Stimulated activated CD8-positive, alpha-beta memory T cell treated with anti-CD3 and anti-CD28 coated beads, Interleukin-4, amount 100 ng/mL, for 24 hours (primary cell): ENCODE measurements around the gene AMBN.
A peak's percentile ranks its signal among the peaks of the same experiment; 100 is the strongest.

ENCODE experiments used
- DNase-seq: peaks from one replicate; pipeline ENCODE4 v3.0.0-alpha.2; 2020; ENCODE audit warnings: low read depth

Gene AMBN, protein sequence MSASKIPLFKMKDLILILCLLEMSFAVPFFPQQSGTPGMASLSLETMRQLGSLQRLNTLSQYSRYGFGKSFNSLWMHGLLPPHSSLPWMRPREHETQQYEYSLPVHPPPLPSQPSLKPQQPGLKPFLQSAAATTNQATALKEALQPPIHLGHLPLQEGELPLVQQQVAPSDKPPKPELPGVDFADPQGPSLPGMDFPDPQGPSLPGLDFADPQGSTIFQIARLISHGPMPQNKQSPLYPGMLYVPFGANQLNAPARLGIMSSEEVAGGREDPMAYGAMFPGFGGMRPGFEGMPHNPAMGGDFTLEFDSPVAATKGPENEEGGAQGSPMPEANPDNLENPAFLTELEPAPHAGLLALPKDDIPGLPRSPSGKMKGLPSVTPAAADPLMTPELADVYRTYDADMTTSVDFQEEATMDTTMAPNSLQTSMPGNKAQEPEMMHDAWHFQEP

DNA sequence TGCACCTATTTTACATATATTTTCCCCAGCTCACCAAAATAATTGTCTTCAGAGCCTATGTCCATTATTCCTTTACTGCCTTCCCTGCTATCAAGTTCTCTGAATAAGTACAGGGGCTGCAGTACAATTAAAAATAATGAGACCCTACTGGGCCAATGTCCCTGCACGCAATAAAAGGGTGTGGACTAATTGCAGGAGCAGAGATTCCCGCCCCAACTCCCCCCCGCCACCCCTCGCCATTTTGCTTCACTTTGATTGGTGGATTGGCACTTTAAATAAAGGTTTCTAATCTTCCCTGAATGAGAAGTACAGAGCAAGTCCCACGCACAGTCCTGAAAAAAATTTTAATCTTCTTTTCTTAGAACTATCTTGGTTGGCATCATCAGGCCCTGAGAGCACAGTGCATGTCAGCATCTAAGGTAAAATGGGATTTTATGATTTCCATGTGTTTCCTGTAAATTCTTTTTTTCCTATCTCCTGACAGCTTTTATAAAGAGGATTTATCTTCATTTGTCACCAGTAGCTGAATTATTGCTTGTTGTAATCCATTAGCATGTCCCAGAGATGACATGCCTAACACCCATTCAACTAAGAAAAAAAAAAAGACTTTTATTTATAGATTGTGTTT lies at the start of gene AMBN:
Gene AMBN, plus strand, starts transcription at position 302 of the 628 bp plus-strand sequence. Its CDS starts 103 bp downstream, at position 405.
- no peak for DNase-seq

GRCh38 chr4:70544279-70544868 lies 47.7 kb upstream of the AMBN start:
- no peak for DNase-seq

GRCh38 chr4:70556856-70557255 lies 35.2 kb upstream of the AMBN start:
- DNase-seq: no peak

- DNase-seq: peak; percentile 3
Measured at GRCh38 chr4:70559211-70559830, 32.7 kb upstream of the AMBN start.

GRCh38 chr4:70559924-70560323 lies 32.1 kb upstream of the AMBN start:
- no peak for DNase-seq

GRCh38 chr4:70564033-70564432 lies 28.0 kb upstream of the AMBN start:
- no peak for DNase-seq

DNA sequence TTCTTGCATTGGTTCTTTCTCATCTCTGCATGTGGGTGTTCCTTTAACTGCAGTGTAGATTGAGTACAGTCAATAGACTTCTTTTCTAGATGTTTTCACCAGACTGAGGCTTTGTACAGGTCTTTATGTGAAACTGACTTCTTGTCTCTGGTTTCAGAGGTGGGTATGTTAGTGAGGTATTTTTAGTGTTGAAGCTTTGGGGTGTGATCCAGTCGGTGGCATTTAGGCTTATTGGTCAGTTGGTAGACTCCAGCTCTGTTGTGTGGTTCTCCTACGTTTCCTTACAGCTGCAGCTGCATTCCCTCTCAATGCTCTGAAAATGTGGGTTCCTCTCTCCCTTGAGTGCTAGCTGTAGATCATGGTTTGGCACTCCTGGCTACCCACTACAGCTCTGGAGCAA lies 21.3 kb upstream of the AMBN start:
- no peak for DNase-seq

DNA sequence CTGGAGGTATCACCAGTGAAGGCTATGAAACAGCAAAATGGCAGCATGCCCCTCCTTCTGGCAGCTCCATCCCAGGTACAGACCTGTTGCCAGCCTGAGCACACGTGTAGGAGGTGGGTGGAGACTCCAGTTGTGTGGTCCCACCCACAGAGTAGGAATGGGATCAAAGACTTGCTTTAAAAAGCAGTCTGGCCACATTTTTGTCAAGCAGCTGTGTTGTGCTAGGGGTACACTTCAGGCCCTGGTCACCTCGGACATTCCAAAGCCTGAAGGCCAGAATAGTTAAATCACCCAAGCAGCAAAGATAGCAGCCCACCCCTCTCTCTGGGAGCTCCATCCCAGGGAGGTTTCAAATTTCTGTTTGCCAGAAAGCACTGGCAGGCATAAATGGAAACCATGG lies 20.3 kb upstream of the AMBN start:
- no peak for DNase-seq

DNA sequence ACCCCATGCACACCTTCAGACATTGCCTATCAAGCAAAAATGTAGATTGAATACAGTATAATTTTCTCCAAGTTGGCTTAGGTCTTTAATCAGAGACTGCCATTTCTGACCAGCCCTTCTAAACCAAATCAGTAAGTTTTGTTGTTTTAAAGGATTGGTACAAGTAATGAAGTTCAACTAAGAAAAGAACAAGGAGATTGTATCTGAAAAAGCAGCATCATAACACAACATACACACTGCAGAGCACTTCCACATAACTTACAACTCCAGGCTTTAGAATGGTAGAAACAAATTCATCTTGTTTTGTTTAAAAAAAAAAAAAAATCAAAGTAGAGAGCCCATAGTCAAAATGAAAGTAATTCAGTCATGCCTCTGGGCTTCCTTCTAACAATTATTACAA lies 16.1 kb upstream of the AMBN start:
- DNase-seq: no peak

GRCh38 chr4:70577220-70577927 lies 14.7 kb upstream of the AMBN start:
- DNase-seq: no peak

GRCh38 chr4:70581980-70582379 lies 10.1 kb upstream of the AMBN start:
- DNase-seq: no peak

- DNase-seq: no peak
Measured at GRCh38 chr4:70583952-70584834, 7.9 kb upstream of the AMBN start.

- DNase-seq: no peak
Measured at GRCh38 chr4:70586841-70587240, 5.2 kb upstream of the AMBN start.

DNA sequence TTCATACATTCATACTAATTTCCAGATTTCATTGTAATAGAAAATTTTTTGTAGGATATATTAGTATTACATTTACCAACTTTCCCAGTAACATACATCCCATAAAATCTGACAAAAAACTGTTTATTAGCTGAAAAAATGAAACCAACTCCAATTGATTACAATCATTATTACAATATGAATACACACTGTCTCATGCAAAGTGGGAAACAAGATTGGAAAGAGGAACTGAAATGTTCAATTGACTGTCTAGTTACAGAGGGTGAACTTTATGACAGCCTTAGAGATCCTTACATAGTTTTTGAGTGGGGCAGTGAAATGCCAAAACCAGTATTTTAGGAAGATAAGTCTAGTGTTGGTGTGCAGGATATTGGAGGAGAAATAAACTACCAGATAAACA lies 2.3 kb upstream of the AMBN start:
- DNase-seq: no peak

DNA sequence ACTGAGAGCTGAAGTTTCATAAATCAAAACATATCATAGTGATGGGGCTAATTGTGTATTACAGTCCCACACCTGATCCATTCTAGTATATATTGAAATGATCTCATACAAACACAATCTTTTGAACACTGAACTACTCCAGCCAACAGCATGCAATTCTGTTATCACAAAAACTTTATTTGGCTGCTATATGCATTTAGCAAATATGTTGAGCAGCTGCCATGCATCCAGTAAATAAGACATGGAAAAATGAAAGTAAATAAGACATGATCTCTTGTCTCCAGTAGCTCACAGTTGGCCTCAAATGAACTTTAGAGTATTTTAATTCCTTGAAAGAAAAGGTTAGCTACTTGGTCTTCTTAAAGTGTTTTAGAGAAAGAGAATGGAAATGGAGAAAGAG lies 2.1 kb downstream of the AMBN start:
- no peak for DNase-seq

DNA sequence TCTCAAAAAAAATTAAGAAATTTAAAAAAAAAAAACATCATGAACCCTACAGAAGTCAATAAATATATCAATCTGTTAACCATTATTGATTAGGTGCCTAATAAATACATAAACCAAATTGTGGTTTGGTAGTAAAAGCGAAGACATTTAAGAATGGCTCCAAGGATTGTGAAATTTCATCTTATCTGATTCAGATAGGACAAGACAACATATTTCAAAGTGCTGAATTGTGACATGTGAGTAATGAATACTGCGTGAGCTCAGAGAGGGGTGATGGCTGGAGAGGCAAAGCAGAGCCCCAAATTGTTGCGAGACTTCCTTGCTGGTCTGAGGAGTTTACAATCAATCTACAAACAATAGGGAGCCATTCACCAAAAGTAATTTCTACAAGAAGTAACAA lies 8.2 kb downstream of the AMBN start:
- DNase-seq: no peak

DNA sequence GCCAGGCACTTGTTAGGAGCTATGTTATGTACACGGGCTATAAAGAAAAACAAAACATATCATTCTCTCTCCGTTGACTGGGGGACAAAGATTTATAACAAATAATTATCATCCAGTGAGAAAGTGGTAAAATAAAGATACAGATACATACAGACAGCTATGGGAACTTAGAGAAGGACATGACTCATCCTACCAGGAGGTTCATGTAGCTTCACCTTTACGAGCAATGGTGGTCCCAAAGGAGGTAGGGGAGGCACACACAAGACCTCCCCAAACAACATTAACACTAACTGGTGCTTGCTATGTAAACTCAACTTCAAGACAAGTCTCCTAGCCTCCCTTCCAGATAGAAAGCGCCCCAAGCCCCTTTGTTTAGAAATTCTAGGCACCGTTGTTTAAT lies 8.9 kb downstream of the AMBN start:
- DNase-seq: no peak

DNA sequence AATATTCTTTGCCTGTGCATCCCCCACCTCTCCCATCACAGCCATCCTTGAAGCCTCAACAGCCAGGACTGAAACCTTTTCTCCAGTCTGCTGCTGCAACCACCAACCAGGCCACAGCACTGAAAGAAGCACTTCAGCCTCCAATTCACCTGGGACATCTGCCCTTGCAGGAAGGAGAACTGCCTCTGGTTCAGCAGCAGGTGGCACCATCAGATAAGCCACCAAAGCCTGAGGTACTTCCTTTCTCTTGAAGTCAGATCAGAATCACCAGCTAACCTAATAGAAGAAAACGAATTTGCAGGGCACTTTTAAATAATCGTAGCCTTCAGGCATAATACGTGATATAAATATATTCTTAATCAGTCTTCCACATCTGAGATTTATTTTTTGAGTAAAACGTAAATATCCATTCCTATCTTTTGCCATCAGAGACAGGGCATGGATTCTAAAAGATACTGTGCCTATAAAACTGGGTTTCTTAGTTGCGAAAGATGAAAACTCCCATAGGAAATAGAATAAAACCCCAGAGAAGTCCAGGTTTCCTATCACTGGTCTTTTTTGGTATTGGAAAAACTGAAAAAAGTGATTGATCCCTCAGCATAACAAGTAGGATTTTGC lies 9.5 kb downstream of the AMBN start:
- DNase-seq: peak; percentile 40

- DNase-seq: no peak
Measured at GRCh38 chr4:70603856-70604255, 11.8 kb downstream of the AMBN start.

DNA sequence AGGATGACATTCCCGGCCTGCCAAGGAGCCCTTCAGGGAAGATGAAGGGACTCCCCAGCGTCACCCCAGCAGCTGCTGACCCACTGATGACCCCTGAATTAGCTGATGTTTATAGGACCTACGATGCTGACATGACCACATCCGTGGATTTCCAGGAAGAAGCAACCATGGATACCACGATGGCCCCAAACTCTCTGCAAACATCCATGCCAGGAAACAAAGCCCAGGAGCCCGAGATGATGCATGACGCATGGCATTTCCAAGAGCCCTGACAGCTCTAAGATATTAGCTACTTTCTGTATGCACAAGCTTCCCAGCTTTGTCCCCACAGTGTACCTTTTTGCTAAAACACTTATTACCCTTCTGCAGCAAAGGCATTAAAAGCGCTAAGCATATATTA lies 14.4 kb downstream of the AMBN start:
- DNase-seq: no peak
